ENCODE data around the gene STK10. TPM values are rescaled to one million over a fixed set of nuclear protein-coding genes. Genes with fewer than 3 reads are reported as not detected.

The STK10 gene
- total and polyA plus RNA-seq, 9 of the 15 experiments (the other 6 are each of a cell fraction or from before 2014, with no cell fraction given) = 0.30 to 6.7 (median 2.4) TPM

DNA sequence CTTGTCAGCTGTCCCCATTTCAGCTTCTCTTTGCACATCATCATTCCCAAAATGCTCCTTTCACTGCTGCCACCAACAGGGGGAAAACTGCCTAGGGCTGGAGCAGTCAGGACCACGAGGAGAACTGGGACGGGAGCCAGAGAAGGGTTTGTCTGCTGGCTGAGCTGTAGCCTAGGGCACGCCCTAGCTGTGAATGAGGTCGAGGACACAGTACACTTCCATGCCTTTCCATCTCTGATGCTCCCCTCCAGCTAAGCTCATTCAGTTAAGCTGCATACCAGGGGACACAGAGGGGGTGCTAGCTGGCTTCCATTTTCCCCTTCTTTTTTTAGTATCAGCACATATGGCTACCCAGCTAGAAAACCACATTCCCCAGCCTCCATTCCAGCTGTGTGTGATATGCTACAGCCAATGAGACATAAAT lies 64.7 kb downstream of the STK10 start (continued):
- TF ChIP-seq, protein P1, sequence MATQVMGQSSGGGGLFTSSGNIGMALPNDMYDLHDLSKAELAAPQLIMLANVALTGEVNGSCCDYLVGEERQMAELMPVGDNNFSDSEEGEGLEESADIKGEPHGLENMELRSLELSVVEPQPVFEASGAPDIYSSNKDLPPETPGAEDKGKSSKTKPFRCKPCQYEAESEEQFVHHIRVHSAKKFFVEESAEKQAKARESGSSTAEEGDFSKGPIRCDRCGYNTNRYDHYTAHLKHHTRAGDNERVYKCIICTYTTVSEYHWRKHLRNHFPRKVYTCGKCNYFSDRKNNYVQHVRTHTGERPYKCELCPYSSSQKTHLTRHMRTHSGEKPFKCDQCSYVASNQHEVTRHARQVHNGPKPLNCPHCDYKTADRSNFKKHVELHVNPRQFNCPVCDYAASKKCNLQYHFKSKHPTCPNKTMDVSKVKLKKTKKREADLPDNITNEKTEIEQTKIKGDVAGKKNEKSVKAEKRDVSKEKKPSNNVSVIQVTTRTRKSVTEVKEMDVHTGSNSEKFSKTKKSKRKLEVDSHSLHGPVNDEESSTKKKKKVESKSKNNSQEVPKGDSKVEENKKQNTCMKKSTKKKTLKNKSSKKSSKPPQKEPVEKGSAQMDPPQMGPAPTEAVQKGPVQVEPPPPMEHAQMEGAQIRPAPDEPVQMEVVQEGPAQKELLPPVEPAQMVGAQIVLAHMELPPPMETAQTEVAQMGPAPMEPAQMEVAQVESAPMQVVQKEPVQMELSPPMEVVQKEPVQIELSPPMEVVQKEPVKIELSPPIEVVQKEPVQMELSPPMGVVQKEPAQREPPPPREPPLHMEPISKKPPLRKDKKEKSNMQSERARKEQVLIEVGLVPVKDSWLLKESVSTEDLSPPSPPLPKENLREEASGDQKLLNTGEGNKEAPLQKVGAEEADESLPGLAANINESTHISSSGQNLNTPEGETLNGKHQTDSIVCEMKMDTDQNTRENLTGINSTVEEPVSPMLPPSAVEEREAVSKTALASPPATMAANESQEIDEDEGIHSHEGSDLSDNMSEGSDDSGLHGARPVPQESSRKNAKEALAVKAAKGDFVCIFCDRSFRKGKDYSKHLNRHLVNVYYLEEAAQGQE (IDR thresholded peaks at IDR 0.05; ENCODE audit: borderline replicate concordance) = peak; percentile 52
- TF ChIP-seq, protein P1 (CRISPR knock-in tag; IDR thresholded peaks at IDR 0.05; ENCODE audit: low read depth) = no peak
- TF ChIP-seq, protein P2, sequence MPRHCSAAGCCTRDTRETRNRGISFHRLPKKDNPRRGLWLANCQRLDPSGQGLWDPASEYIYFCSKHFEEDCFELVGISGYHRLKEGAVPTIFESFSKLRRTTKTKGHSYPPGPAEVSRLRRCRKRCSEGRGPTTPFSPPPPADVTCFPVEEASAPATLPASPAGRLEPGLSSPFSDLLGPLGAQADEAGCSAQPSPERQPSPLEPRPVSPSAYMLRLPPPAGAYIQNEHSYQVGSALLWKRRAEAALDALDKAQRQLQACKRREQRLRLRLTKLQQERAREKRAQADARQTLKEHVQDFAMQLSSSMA (CRISPR knock-in tag; IDR thresholded peaks at IDR 0.05) = no peak
- TF ChIP-seq NCOA2 (IDR thresholded peaks at IDR 0.05; ENCODE audit: partially characterized antibody in 2 of 2) (no peak), FOS (IDR thresholded peaks at IDR 0.05; ENCODE audit: extremely low read depth, insufficient read length) (no peak), HDAC1 (IDR thresholded peaks at IDR 0.05) (no peak), NFIC (IDR thresholded peaks at IDR 0.05) (peak; percentile 80), RFX1 (IDR thresholded peaks at IDR 0.05) (no peak), L3MBTL2 (IDR thresholded peaks at IDR 0.05) (peak; percentile 74), ARNT (IDR thresholded peaks at IDR 0.05) (no peak)
- TF ChIP-seq, protein P3, sequence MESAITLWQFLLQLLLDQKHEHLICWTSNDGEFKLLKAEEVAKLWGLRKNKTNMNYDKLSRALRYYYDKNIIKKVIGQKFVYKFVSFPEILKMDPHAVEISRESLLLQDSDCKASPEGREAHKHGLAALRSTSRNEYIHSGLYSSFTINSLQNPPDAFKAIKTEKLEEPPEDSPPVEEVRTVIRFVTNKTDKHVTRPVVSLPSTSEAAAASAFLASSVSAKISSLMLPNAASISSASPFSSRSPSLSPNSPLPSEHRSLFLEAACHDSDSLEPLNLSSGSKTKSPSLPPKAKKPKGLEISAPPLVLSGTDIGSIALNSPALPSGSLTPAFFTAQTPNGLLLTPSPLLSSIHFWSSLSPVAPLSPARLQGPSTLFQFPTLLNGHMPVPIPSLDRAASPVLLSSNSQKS (CRISPR knock-in tag; IDR thresholded peaks at IDR 0.05) = no peak
- TF ChIP-seq, protein P4, sequence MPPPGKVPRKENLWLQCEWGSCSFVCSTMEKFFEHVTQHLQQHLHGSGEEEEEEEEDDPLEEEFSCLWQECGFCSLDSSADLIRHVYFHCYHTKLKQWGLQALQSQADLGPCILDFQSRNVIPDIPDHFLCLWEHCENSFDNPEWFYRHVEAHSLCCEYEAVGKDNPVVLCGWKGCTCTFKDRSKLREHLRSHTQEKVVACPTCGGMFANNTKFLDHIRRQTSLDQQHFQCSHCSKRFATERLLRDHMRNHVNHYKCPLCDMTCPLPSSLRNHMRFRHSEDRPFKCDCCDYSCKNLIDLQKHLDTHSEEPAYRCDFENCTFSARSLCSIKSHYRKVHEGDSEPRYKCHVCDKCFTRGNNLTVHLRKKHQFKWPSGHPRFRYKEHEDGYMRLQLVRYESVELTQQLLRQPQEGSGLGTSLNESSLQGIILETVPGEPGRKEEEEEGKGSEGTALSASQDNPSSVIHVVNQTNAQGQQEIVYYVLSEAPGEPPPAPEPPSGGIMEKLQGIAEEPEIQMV (tag; conservative IDR thresholded peaks at IDR 0.05; ENCODE audit: low read depth) = peak; percentile 62; the same call in 1 of the 2 replicates
